HEK293 (cell line): ENCODE data around the gene DPEP1.

Source experiments
- GFI1B ChIP-seq: fragments of 450-650 bp; formaldehyde crosslinking; IDR thresholded peaks from 2 replicates; pipeline ENCODE4 v1.5.1; 2016; ENCODE audit warnings: missing biosample characterization, missing genetic modification characterization
- GLI2 ChIP-seq: fragments of 450-650 bp; formaldehyde crosslinking; IDR thresholded peaks from 2 replicates; pipeline ENCODE4; 2017; ENCODE audit warnings: missing biosample characterization, missing genetic modification characterization, low read depth, borderline replicate concordance
- SP2 ChIP-seq: fragments of 450-650 bp; formaldehyde crosslinking; IDR thresholded peaks from 2 replicates; pipeline ENCODE4 v1.5.1; 2016; ENCODE audit warnings: missing biosample characterization, missing genetic modification characterization
- TCF7L2 ChIP-seq: IDR thresholded peaks from 2 replicates; pipeline ENCODE4 v1.6.1; 2011; ENCODE audit warnings: low read depth, mild to moderate bottlenecking, inconsistent platforms, low read length, moderate library complexity, borderline replicate concordance
- TRIM28 ChIP-seq: IDR thresholded peaks from 2 replicates; pipeline ENCODE4 v1.6.1; 2011; ENCODE audit warnings: low read length, control low read depth, borderline replicate concordance
- ZBTB17 ChIP-seq: fragments of 450-650 bp; formaldehyde crosslinking; IDR thresholded peaks from 2 replicates; pipeline ENCODE4 v1.5.1; 2016; ENCODE audit warnings: missing biosample characterization, missing genetic modification characterization
- ZBTB21 ChIP-seq: fragments of 450-650 bp; formaldehyde crosslinking; IDR thresholded peaks from 2 replicates; pipeline ENCODE4 v1.5.1; 2017; ENCODE audit warnings: missing biosample characterization, missing genetic modification characterization
- ZIC2 ChIP-seq: fragments of 450-650 bp; formaldehyde crosslinking; IDR thresholded peaks from 2 replicates; pipeline ENCODE4 v1.5.1; 2016; ENCODE audit warnings: missing biosample characterization, missing genetic modification characterization
- ZNF132 ChIP-seq: fragments of 450-650 bp; formaldehyde crosslinking; IDR thresholded peaks from 2 replicates; pipeline ENCODE4 v1.5.1; 2017; ENCODE audit warnings: missing biosample characterization, missing genetic modification characterization, borderline replicate concordance
- ZNF16 ChIP-seq: fragments of 450-650 bp; formaldehyde crosslinking; IDR thresholded peaks from 2 replicates; pipeline ENCODE4 v1.5.1; 2016; ENCODE audit warnings: low read depth, missing biosample characterization, missing genetic modification characterization
- ZNF2 ChIP-seq: fragments of 450-650 bp; formaldehyde crosslinking; IDR thresholded peaks from 2 replicates; pipeline ENCODE4 v1.5.1; 2016; ENCODE audit warnings: missing biosample characterization, missing genetic modification characterization
- ZNF23 ChIP-seq: fragments of 450-650 bp; formaldehyde crosslinking; IDR thresholded peaks from 2 replicates; pipeline ENCODE4 v1.5.1; 2016; ENCODE audit warnings: missing biosample characterization, missing genetic modification characterization, borderline replicate concordance
- ZNF37A ChIP-seq: fragments of 450-650 bp; IDR thresholded peaks from 2 replicates; pipeline ENCODE4 v1.5.1; 2018; ENCODE audit warnings: missing biosample characterization, missing genetic modification characterization
- ZNF433 ChIP-seq: fragments of 450-650 bp; formaldehyde crosslinking; IDR thresholded peaks from 2 replicates; pipeline ENCODE4 v1.5.1; 2016; ENCODE audit warnings: missing biosample characterization, missing genetic modification characterization, low read depth
- ZNF501 ChIP-seq: fragments of 450-650 bp; formaldehyde crosslinking; IDR thresholded peaks from 2 replicates; pipeline ENCODE4 v1.5.1; 2016; ENCODE audit warnings: missing biosample characterization, missing genetic modification characterization
- ZNF596 ChIP-seq: fragments of 450-650 bp; IDR thresholded peaks from 2 replicates; pipeline ENCODE4 v1.5.0; 2018; ENCODE audit warnings: missing biosample characterization, mild to moderate bottlenecking, missing genetic modification characterization, moderate library complexity
- ZNF600 ChIP-seq: fragments of 450-650 bp; formaldehyde crosslinking; IDR thresholded peaks from 2 replicates; pipeline ENCODE4 v1.5.1; 2016; ENCODE audit warnings: missing biosample characterization, missing genetic modification characterization
- ZNF747 ChIP-seq: fragments of 450-650 bp; formaldehyde crosslinking; IDR thresholded peaks from 2 replicates; pipeline ENCODE4 v1.5.1; 2016; ENCODE audit warnings: missing biosample characterization, missing genetic modification characterization
- ZSCAN23 ChIP-seq: fragments of 450-650 bp; formaldehyde crosslinking; IDR thresholded peaks from 2 replicates; pipeline ENCODE4 v1.5.1; 2016; ENCODE audit warnings: missing biosample characterization, missing genetic modification characterization
- TF ChIP-seq, protein P1 (sequence below): fragments of 450-650 bp; formaldehyde crosslinking; IDR thresholded peaks from 2 replicates; pipeline ENCODE4 v1.5.1; 2016; ENCODE audit warnings: missing biosample characterization, missing genetic modification characterization
- TF ChIP-seq, protein P2 (sequence below): fragments of 450-650 bp; formaldehyde crosslinking; IDR thresholded peaks from 2 replicates; pipeline ENCODE4 v1.5.1; 2016; ENCODE audit warnings: missing biosample characterization, missing genetic modification characterization, borderline replicate concordance
- TF ChIP-seq, protein P3 (sequence below): fragments of 450-650 bp; formaldehyde crosslinking; IDR thresholded peaks from 2 replicates; pipeline ENCODE4 v1.5.1; 2016; ENCODE audit warnings: missing biosample characterization, missing genetic modification characterization, low read depth
- TF ChIP-seq, protein P4 (sequence below): fragments of 450-650 bp; formaldehyde crosslinking; IDR thresholded peaks from 2 replicates; pipeline ENCODE4 v1.5.1; 2016; ENCODE audit warnings: missing biosample characterization, missing genetic modification characterization
- TF ChIP-seq, protein P5 (sequence below): fragments of 450-650 bp; formaldehyde crosslinking; IDR thresholded peaks from 2 replicates; pipeline ENCODE4 v1.5.1; 2016; ENCODE audit warnings: missing biosample characterization, missing genetic modification characterization
- TF ChIP-seq, protein P6 (sequence below): fragments of 450-650 bp; formaldehyde crosslinking; IDR thresholded peaks from 2 replicates; pipeline ENCODE4 v1.5.1; 2016; ENCODE audit warnings: missing biosample characterization, missing genetic modification characterization

DPEP1 gene

DNA sequence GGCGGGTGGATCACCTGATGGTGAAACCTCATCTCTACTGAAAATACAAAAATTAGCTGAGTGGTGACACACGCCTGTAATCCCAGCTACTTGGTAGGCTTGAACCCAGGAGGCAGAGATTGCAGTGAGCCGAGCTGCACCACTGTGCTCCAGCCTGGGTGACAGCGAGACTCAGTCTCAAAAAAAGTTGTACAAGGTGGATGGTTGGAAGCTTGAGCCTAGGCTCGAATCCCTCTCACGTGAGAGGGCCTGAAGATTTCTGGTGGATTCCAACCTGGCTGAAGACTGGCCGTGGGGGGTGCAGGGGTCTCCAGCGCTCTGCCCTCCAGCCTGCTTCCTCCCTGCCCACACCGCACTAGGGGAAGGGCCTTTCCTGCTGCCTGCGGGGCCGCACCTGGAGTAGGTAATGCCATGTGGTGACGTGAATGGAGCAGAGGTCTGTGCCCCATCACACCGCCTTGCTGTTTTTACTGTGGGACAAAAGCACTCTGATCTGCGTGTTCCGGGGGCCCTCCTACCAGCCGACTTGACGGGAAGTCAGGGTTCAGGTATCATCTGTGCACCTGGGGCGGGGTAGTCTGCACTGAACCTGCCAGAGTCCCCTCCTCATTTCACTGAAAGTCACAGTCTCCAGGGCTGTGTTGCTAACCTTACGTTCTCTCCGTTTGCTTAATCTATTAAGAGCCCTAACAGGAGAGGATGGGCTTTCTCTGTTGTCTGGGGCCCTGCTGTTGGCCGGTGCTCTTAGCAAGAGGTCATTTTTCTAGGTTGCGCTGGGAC lies 48.8 kb upstream of the DPEP1 start (continued):
- TF ChIP-seq, protein P1, sequence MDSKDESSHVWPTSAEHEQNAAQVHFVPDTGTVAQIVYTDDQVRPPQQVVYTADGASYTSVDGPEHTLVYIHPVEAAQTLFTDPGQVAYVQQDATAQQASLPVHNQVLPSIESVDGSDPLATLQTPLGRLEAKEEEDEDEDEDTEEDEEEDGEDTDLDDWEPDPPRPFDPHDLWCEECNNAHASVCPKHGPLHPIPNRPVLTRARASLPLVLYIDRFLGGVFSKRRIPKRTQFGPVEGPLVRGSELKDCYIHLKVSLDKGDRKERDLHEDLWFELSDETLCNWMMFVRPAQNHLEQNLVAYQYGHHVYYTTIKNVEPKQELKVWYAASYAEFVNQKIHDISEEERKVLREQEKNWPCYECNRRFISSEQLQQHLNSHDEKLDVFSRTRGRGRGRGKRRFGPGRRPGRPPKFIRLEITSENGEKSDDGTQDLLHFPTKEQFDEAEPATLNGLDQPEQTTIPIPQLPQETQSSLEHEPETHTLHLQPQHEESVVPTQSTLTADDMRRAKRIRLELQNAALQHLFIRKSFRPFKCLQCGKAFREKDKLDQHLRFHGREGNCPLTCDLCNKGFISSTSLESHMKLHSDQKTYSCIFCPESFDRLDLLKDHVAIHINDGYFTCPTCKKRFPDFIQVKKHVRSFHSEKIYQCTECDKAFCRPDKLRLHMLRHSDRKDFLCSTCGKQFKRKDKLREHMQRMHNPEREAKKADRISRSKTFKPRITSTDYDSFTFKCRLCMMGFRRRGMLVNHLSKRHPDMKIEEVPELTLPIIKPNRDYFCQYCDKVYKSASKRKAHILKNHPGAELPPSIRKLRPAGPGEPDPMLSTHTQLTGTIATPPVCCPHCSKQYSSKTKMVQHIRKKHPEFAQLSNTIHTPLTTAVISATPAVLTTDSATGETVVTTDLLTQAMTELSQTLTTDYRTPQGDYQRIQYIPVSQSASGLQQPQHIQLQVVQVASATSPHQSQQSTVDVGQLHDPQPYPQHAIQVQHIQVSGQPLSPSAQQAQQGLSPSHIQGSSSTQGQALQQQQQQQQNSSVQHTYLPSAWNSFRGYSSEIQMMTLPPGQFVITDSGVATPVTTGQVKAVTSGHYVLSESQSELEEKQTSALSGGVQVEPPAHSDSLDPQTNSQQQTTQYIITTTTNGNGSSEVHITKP (tag by site-specific recombination): peak; percentile 38; the same call in 1 of the 2 replicates
- TF ChIP-seq, protein P2, sequence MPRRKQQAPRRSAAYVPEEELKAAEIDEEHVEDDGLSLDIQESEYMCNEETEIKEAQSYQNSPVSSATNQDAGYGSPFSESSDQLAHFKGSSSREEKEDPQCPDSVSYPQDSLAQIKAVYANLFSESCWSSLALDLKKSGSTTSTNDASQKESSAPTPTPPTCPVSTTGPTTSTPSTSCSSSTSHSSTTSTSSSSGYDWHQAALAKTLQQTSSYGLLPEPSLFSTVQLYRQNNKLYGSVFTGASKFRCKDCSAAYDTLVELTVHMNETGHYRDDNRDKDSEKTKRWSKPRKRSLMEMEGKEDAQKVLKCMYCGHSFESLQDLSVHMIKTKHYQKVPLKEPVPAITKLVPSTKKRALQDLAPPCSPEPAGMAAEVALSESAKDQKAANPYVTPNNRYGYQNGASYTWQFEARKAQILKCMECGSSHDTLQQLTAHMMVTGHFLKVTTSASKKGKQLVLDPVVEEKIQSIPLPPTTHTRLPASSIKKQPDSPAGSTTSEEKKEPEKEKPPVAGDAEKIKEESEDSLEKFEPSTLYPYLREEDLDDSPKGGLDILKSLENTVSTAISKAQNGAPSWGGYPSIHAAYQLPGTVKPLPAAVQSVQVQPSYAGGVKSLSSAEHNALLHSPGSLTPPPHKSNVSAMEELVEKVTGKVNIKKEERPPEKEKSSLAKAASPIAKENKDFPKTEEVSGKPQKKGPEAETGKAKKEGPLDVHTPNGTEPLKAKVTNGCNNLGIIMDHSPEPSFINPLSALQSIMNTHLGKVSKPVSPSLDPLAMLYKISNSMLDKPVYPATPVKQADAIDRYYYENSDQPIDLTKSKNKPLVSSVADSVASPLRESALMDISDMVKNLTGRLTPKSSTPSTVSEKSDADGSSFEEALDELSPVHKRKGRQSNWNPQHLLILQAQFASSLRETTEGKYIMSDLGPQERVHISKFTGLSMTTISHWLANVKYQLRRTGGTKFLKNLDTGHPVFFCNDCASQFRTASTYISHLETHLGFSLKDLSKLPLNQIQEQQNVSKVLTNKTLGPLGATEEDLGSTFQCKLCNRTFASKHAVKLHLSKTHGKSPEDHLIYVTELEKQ (tag by site-specific recombination): no peak
- no peak for TF ChIP-seq GLI2 (tag by site-specific recombination)
- TF ChIP-seq GFI1B (tag by site-specific recombination): peak; percentile 64
- no peak for TF ChIP-seq ZNF23 (tag by site-specific recombination)
- TF ChIP-seq ZNF501: no peak
- TF ChIP-seq, protein P3, sequence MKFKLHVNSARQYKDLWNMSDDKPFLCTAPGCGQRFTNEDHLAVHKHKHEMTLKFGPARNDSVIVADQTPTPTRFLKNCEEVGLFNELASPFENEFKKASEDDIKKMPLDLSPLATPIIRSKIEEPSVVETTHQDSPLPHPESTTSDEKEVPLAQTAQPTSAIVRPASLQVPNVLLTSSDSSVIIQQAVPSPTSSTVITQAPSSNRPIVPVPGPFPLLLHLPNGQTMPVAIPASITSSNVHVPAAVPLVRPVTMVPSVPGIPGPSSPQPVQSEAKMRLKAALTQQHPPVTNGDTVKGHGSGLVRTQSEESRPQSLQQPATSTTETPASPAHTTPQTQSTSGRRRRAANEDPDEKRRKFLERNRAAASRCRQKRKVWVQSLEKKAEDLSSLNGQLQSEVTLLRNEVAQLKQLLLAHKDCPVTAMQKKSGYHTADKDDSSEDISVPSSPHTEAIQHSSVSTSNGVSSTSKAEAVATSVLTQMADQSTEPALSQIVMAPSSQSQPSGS (tag by site-specific recombination): no peak
- TF ChIP-seq ZNF37A: no peak
- TF ChIP-seq TCF7L2: no peak
- no peak for TF ChIP-seq ZIC2 (tag by site-specific recombination)
- TF ChIP-seq, protein P4, sequence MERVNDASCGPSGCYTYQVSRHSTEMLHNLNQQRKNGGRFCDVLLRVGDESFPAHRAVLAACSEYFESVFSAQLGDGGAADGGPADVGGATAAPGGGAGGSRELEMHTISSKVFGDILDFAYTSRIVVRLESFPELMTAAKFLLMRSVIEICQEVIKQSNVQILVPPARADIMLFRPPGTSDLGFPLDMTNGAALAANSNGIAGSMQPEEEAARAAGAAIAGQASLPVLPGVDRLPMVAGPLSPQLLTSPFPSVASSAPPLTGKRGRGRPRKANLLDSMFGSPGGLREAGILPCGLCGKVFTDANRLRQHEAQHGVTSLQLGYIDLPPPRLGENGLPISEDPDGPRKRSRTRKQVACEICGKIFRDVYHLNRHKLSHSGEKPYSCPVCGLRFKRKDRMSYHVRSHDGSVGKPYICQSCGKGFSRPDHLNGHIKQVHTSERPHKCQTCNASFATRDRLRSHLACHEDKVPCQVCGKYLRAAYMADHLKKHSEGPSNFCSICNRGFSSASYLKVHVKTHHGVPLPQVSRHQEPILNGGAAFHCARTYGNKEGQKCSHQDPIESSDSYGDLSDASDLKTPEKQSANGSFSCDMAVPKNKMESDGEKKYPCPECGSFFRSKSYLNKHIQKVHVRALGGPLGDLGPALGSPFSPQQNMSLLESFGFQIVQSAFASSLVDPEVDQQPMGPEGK (tag by site-specific recombination): peak; percentile 75
- TF ChIP-seq ZNF747 (tag by site-specific recombination): no peak
- TF ChIP-seq, protein P5, sequence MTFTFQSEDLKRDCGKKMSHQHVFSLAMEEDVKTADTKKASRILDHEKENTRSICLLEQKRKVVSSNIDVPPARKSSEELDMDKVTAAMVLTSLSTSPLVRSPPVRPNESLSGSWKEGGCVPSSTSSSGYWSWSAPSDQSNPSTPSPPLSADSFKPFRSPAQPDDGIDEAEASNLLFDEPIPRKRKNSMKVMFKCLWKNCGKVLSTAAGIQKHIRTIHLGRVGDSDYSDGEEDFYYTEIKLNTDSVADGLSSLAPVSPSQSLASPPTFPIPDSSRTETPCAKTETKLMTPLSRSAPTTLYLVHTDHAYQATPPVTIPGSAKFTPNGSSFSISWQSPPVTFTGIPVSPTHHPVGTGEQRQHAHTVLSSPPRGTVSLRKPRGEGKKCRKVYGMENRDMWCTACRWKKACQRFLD (tag by site-specific recombination): no peak
- TF ChIP-seq, protein P6, sequence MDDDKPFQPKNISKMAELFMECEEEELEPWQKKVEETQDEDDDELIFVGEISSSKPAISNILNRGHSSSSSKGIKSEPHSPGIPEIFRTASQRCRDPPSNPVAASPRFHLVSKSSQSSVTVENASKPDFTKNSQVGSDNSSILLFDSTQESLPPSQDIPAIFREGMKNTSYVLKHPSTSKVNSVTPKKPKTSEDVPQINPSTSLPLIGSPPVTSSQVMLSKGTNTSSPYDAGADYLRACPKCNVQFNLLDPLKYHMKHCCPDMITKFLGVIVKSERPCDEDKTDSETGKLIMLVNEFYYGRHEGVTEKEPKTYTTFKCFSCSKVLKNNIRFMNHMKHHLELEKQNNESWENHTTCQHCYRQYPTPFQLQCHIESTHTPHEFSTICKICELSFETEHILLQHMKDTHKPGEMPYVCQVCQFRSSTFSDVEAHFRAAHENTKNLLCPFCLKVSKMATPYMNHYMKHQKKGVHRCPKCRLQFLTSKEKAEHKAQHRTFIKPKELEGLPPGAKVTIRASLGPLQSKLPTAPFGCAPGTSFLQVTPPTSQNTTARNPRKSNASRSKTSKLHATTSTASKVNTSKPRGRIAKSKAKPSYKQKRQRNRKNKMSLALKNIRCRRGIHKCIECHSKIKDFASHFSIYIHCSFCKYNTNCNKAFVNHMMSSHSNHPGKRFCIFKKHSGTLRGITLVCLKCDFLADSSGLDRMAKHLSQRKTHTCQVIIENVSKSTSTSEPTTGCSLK: no peak
- no peak for TF ChIP-seq TRIM28
- no peak for TF ChIP-seq ZNF433
- 0 out of 2 replicates have a peak, but pooled peaks have one; percentile 20 for TF ChIP-seq ZBTB21 (tag by site-specific recombination)
- no peak for TF ChIP-seq ZSCAN23
- 0 out of 2 replicates have a peak, but pooled peaks have one; percentile 5 for TF ChIP-seq ZNF600 (tag by site-specific recombination)
- no peak for TF ChIP-seq ZNF596
- TF ChIP-seq ZBTB17 (tag by site-specific recombination): peak; percentile 41
- TF ChIP-seq ZNF132 (tag by site-specific recombination): no peak
- no peak for TF ChIP-seq ZNF16 (tag by site-specific recombination)
- TF ChIP-seq SP2 (tag by site-specific recombination): 0 out of 2 replicates have a peak, but pooled peaks have one; percentile 16
- peak; percentile 56 for TF ChIP-seq ZNF2
